OCI-LY3 (cell line): ENCODE results near the gene VN1R5.

Experiments
- H2AFZ ChIP-seq: fragments of 200-600, 300-600 bp; shearing (Covaris generic); 2 replicates; pipeline ENCODE4 v1.6.0; 2014; ENCODE audit warnings: antibody characterized with exemption, low read depth, low read length
- H3K27ac ChIP-seq: fragments of 200-600, 300-600 bp; sonication (generic); 2 replicates; pipeline ENCODE4 v1.5.1; 2014; ENCODE audit warnings: mild to moderate bottlenecking, low read length, moderate library complexity, mixed read lengths
- H3K27me3 ChIP-seq: fragments of 200-600, 300-600 bp; sonication (generic); 2 replicates; pipeline ENCODE4 v1.6.1; 2014; ENCODE audit warnings: low read depth, low read length, mixed read lengths
- H3K36me3 ChIP-seq: fragments of 200-600, 300-600 bp; sonication (generic); replicated peaks from 2 replicates; pipeline ENCODE3; 2014; ENCODE audit warnings: low read depth, low read length, mixed read lengths
- H3K4me1 ChIP-seq: fragments of 300-600, 200-600 bp; sonication (generic); 2 replicates; pipeline ENCODE4 v1.6.1; 2014; ENCODE audit warnings: low read length, mixed read lengths
- H3K4me2 ChIP-seq: fragments of 200-600, 300-600 bp; sonication (generic); 2 replicates; pipeline ENCODE4 v1.6.1; 2014; ENCODE audit warnings: low read length, mixed read lengths
- H3K4me3 ChIP-seq: fragments of 300-600, 200-600 bp; sonication (generic); 2 replicates; pipeline ENCODE4 v1.5.1; 2014; ENCODE audit warnings: antibody characterized with exemption, mild to moderate bottlenecking, low read length, moderate library complexity
- H3K79me2 ChIP-seq: fragments of 300-600, 200-600 bp; shearing (Covaris generic); 2 replicates; pipeline ENCODE4 v1.6.1; 2014; ENCODE audit warnings: mild to moderate bottlenecking, low read length, mixed read lengths
- H3K9ac ChIP-seq: fragments of 300-600, 200-600 bp; shearing (Covaris generic); 2 replicates; pipeline ENCODE4 v1.6.0; 2014; ENCODE audit warnings: mild to moderate bottlenecking, low read length, moderate library complexity
- H3K9me3 ChIP-seq: fragments of 200-600, 300-600 bp; shearing (Covaris generic); 2 replicates; pipeline ENCODE4 v1.6.1; 2014; ENCODE audit warnings: low read length, mixed read lengths; ENCODE audit not compliant: insufficient read depth
- H4K20me1 ChIP-seq: fragments of 200-600, 300-600 bp; sonication (generic); 2 replicates; pipeline ENCODE4 v1.6.1; 2016; ENCODE audit warnings: low read length, mixed read lengths; ENCODE audit not compliant: insufficient read depth
- CTCF ChIP-seq: fragments of 200-600, 300-600 bp; sonication (generic); IDR thresholded peaks from 2 replicates; pipeline ENCODE4 v1.5.1; 2014; ENCODE audit warnings: antibody characterized with exemption, low read length, low read depth
- EZH2phosphoT487 ChIP-seq: fragments of 200-600 bp; shearing (Covaris generic); IDR thresholded peaks from 2 replicates; pipeline ENCODE4 v1.6.1; 2018; ENCODE audit warnings: antibody characterized with exemption, mixed run types, low read depth

The VN1R5 gene

GRCh38 chr1:247300491-247301175 is 44.8 kb downstream of the VN1R5 start:
- Histone ChIP-seq H3K4me2 (no peak overlapping the region), H3K4me3 (no peak overlapping the region), H3K27me3 (no peaks in the 10 kb centered on the region), H3K4me1 (no peaks in the 10 kb centered on the region), H4K20me1 (no peaks in the 10 kb centered on the region), H3K36me3 (peaks cover 74% of the 10 kb centered on the region), H2AFZ (no peak overlapping the region), H3K9ac (no peak overlapping the region), H3K9me3 (no peaks in the 10 kb centered on the region), H3K79me2 (no peaks in the 10 kb centered on the region), H3K27ac (no peak overlapping the region)
- TF ChIP-seq CTCF (no peak), EZH2phosphoT487 (no peak)

- Histone ChIP-seq H2AFZ (no peak overlapping the region), H3K4me2 (no peak overlapping the region), H3K4me1 (no peaks in the 10 kb centered on the region), H4K20me1 (no peaks in the 10 kb centered on the region), H3K27ac (no peak overlapping the region), H3K79me2 (no peaks in the 10 kb centered on the region), H3K9ac (no peak overlapping the region), H3K27me3 (no peaks in the 10 kb centered on the region), H3K9me3 (no peaks in the 10 kb centered on the region), H3K36me3 (peaks cover 78% of the 10 kb centered on the region), H3K4me3 (no peak overlapping the region)
- no peak for TF ChIP-seq CTCF
- TF ChIP-seq EZH2phosphoT487 = no peak
Observed at GRCh38 chr1:247301176-247301540, 45.3 kb downstream of the VN1R5 start.

GRCh38 chr1:247303216-247303615 is 47.3 kb downstream of the VN1R5 start:
- no peak overlapping the region for H3K9ac ChIP-seq
- H3K79me2 ChIP-seq = no peaks in the 10 kb centered on the region
- H3K9me3 ChIP-seq = no peaks in the 10 kb centered on the region
- H3K4me3 ChIP-seq = no peak overlapping the region
- H3K36me3 ChIP-seq = peaks cover 89% of the 10 kb centered on the region
- no peaks in the 10 kb centered on the region for H3K4me1 ChIP-seq
- no peaks in the 10 kb centered on the region for H4K20me1 ChIP-seq
- no peak overlapping the region for H2AFZ ChIP-seq
- no peak overlapping the region for H3K4me2 ChIP-seq
- H3K27me3 ChIP-seq = no peaks in the 10 kb centered on the region
- no peak overlapping the region for H3K27ac ChIP-seq
- TF ChIP-seq CTCF (no peak), EZH2phosphoT487 (no peak)

- H3K36me3 ChIP-seq = peaks cover 89% of the 10 kb centered on the region
- no peaks in the 10 kb centered on the region for H3K4me1 ChIP-seq
- H3K9ac ChIP-seq = no peak overlapping the region
- H2AFZ ChIP-seq = no peak overlapping the region
- H3K4me2 ChIP-seq = no peak overlapping the region
- no peaks in the 10 kb centered on the region for H3K27me3 ChIP-seq
- H3K9me3 ChIP-seq = no peaks in the 10 kb centered on the region
- TF ChIP-seq CTCF (no peak), EZH2phosphoT487 (no peak)
- no peaks in the 10 kb centered on the region for H4K20me1 ChIP-seq
- H3K27ac ChIP-seq = no peak overlapping the region
- H3K4me3 ChIP-seq = no peak overlapping the region
- no peaks in the 10 kb centered on the region for H3K79me2 ChIP-seq
Observed at GRCh38 chr1:247304031-247304430, 48.2 kb downstream of the VN1R5 start.
